Astrocyte (in vitro differentiated cells and primary cell): ENCODE measurements around the gene CREB5. TPM values are rescaled to one million over a fixed set of nuclear protein-coding genes. Genes with fewer than 3 reads are reported as not detected.

ENCODE experiments used
- DNase-seq: peaks from one replicate; pipeline ENCODE4 v3.0.0-alpha.2; 2010; ENCODE audit warnings: low read depth
- FAIRE-seq: peaks from 2 replicates; lab custom pipeline; 2011; peaks lifted over from hg19 to GRCh38; lab: Jason Lieb, UNC
- H2AFZ ChIP-seq: 2 replicates; pipeline ENCODE4 v1.6.0; 2012; ENCODE audit warnings: low read depth, low read length, inconsistent platforms
- H3K27ac ChIP-seq: 2 replicates; pipeline ENCODE4 v1.5.1; 2011; ENCODE audit warnings: low read depth, low read length, inconsistent platforms
- H3K27me3 ChIP-seq: 2 replicates; pipeline ENCODE4 v1.6.0; 2011; ENCODE audit warnings: low read length, inconsistent platforms; ENCODE audit not compliant: insufficient read depth
- H3K36me3 ChIP-seq: 2 replicates; pipeline ENCODE4 v1.5.1; 2011; ENCODE audit warnings: low read length, inconsistent platforms; ENCODE audit not compliant: insufficient read depth
- H3K4me1 ChIP-seq: 2 replicates; pipeline ENCODE4 v1.5.1; 2011; ENCODE audit warnings: low read length, inconsistent platforms; ENCODE audit not compliant: insufficient read depth
- H3K4me2 ChIP-seq: 2 replicates; pipeline ENCODE4 v1.6.0; 2012; ENCODE audit warnings: low read length, inconsistent platforms
- H3K4me3 ChIP-seq: 2 replicates; pipeline ENCODE4 v1.5.1; 2011; ENCODE audit warnings: low read depth, mild to moderate bottlenecking, low read length, inconsistent platforms; ENCODE audit not compliant: insufficient read depth
- H3K79me2 ChIP-seq: 2 replicates; pipeline ENCODE4 v1.6.0; 2012; ENCODE audit warnings: mild to moderate bottlenecking, low read length, inconsistent platforms; ENCODE audit not compliant: insufficient read depth
- H3K9ac ChIP-seq: 2 replicates; pipeline ENCODE4 v1.6.0; 2012; ENCODE audit warnings: mild to moderate bottlenecking, low read length, inconsistent platforms
- H3K9me3 ChIP-seq: 2 replicates; pipeline ENCODE4 v1.5.1; 2012; ENCODE audit warnings: low read depth, mild to moderate bottlenecking, low read length, inconsistent platforms; ENCODE audit not compliant: insufficient read depth
- H4K20me1 ChIP-seq: 2 replicates; pipeline ENCODE4 v1.6.0; 2012; ENCODE audit warnings: low read length, inconsistent platforms; ENCODE audit not compliant: insufficient read depth
- H3K27ac Mint-ChIP-seq: one replicate; pipeline ENCODE4 v1.8.0; 2021; ENCODE audit warnings: mild to moderate bottlenecking, mixed read lengths; ENCODE audit not compliant: unreplicated experiment
- H3K27me3 Mint-ChIP-seq: one replicate; pipeline ENCODE4 v1.8.0; 2021; ENCODE audit warnings: low read depth, mixed read lengths; ENCODE audit not compliant: unreplicated experiment
- H3K36me3 Mint-ChIP-seq: one replicate; pipeline ENCODE4 v1.8.0; 2021; ENCODE audit warnings: low read depth, mixed read lengths; ENCODE audit not compliant: unreplicated experiment
- H3K4me1 Mint-ChIP-seq: one replicate; pipeline ENCODE4 v1.8.0; 2021; ENCODE audit warnings: low read depth, mixed read lengths; ENCODE audit not compliant: unreplicated experiment
- H3K4me3 Mint-ChIP-seq: one replicate; pipeline ENCODE4 v1.8.0; 2021; ENCODE audit warnings: mild to moderate bottlenecking, moderate library complexity, mixed read lengths; ENCODE audit not compliant: unreplicated experiment
- H3K9me3 Mint-ChIP-seq: one replicate; pipeline ENCODE4 v1.8.0; 2021; ENCODE audit warnings: mild to moderate bottlenecking, mixed read lengths; ENCODE audit not compliant: unreplicated experiment
- CTCF ChIP-seq: IDR thresholded peaks from 2 replicates; pipeline ENCODE4 v1.5.1; 2011; ENCODE audit warnings: low read depth, mild to moderate bottlenecking, inconsistent platforms, low read length, moderate library complexity; ENCODE audit not compliant: insufficient read depth
- EZH2 ChIP-seq: IDR thresholded peaks from 2 replicates; pipeline ENCODE4 v1.6.1; 2012; ENCODE audit warnings: mild to moderate bottlenecking, low read length, inconsistent platforms; ENCODE audit not compliant: insufficient read depth
- total RNA-seq: library from RNA; stranded (reverse); gene quantifications from 2 replicates; pipeline ENCODE4 v1.2.1, GENCODE V29; 2021

The CREB5 gene
- total RNA-seq, 1 donor from 2014 or later: 25.4 TPM

GRCh38 chr7:28470344-28470743 is 58.0 kb downstream of the CREB5 start:
- H3K9ac ChIP-seq: no peak overlapping the region
- no peaks in the 10 kb centered on the region for H3K9me3 ChIP-seq
- no peaks in the 10 kb centered on the region for H3K36me3 Mint-ChIP-seq
- H3K27me3 ChIP-seq: no peaks in the 10 kb centered on the region
- no peaks in the 10 kb centered on the region for H3K36me3 ChIP-seq
- TF ChIP-seq CTCF: no peak
- TF ChIP-seq EZH2: no peak
- FAIRE-seq (no peak), DNase-seq (no peak)
- no peak overlapping the region for H3K4me3 Mint-ChIP-seq
- H3K79me2 ChIP-seq: no peaks in the 10 kb centered on the region
- no peak overlapping the region for H2AFZ ChIP-seq
- no peak overlapping the region for H3K27ac Mint-ChIP-seq
- H3K4me2 ChIP-seq: no peak overlapping the region
- H3K27ac ChIP-seq: no peak overlapping the region
- H3K4me3 ChIP-seq: no peak overlapping the region
- H3K4me1 ChIP-seq: no peaks in the 10 kb centered on the region
- peaks cover 14% of the 10 kb centered on the region for H3K4me1 Mint-ChIP-seq
- peaks cover 5% of the 10 kb centered on the region for H4K20me1 ChIP-seq
- H3K27me3 Mint-ChIP-seq: no peaks in the 10 kb centered on the region
- peaks cover 2% of the 10 kb centered on the region for H3K9me3 Mint-ChIP-seq

- H3K4me3 Mint-ChIP-seq: no peak overlapping the region
- H3K27ac Mint-ChIP-seq: no peak overlapping the region
- Histone ChIP-seq H3K27me3 (no peaks in the 10 kb centered on the region), H3K4me3 (no peak overlapping the region), H3K4me2 (no peak overlapping the region), H3K27ac (no peak overlapping the region), H3K36me3 (no peaks in the 10 kb centered on the region), H3K9ac (no peak overlapping the region), H3K79me2 (no peaks in the 10 kb centered on the region), H3K9me3 (no peaks in the 10 kb centered on the region), H2AFZ (no peak overlapping the region), H3K4me1 (no peaks in the 10 kb centered on the region), H4K20me1 (peaks cover 5% of the 10 kb centered on the region)
- no peaks in the 10 kb centered on the region for H3K27me3 Mint-ChIP-seq
- no peaks in the 10 kb centered on the region for H3K36me3 Mint-ChIP-seq
- DNase-seq (no peak), FAIRE-seq (no peak)
- H3K4me1 Mint-ChIP-seq: peaks cover 14% of the 10 kb centered on the region
- peaks cover 2% of the 10 kb centered on the region for H3K9me3 Mint-ChIP-seq
- TF ChIP-seq EZH2 (no peak), CTCF (no peak)
Measured at GRCh38 chr7:28472332-28472731, 60.0 kb downstream of the CREB5 start.

GRCh38 chr7:28473571-28474281 is 61.4 kb downstream of the CREB5 start:
- H3K9ac ChIP-seq: no peak overlapping the region
- Mint-ChIP-seq H3K4me1 (peaks cover 15% of the 10 kb centered on the region), H3K36me3 (no peaks in the 10 kb centered on the region), H3K27ac (peak overlapping the region; percentile 50), H3K9me3 (no peaks in the 10 kb centered on the region), H3K4me3 (no peak overlapping the region), H3K27me3 (no peaks in the 10 kb centered on the region)
- no peak overlapping the region for H3K4me2 ChIP-seq
- DNase-seq (no peak), FAIRE-seq (no peak)
- no peak overlapping the region for H3K27ac ChIP-seq
- no peaks in the 10 kb centered on the region for H3K9me3 ChIP-seq
- H3K4me3 ChIP-seq: no peak overlapping the region
- H2AFZ ChIP-seq: no peak overlapping the region
- peaks cover 5% of the 10 kb centered on the region for H4K20me1 ChIP-seq
- peaks cover 4% of the 10 kb centered on the region for H3K4me1 ChIP-seq
- no peaks in the 10 kb centered on the region for H3K36me3 ChIP-seq
- no peak for TF ChIP-seq CTCF
- TF ChIP-seq EZH2: no peak
- no peaks in the 10 kb centered on the region for H3K79me2 ChIP-seq
- no peaks in the 10 kb centered on the region for H3K27me3 ChIP-seq
